Stomach (tissue), 9 donors: Measurements from ENCODE around the gene MAGI1. TPM values are rescaled to one million over a fixed set of nuclear protein-coding genes. Genes with fewer than 3 reads are reported as not detected.
A peak's percentile ranks its signal among the peaks of the same experiment; 100 is the strongest.

Experiments
- DNase-seq, 2 donors: peaks; one replicate each; pipeline versions ENCODE4 v3.0.0 to v3.0.0-alpha.2; 2013 to 2019
- H3K27ac ChIP-seq, 5 donors: fragments of 200-600 bp in 4 of 5; sonication (generic) in 4 of 5; one replicate each; pipeline ENCODE4 v1.5.1; 2013 to 2019; ENCODE audit warnings: mild to moderate bottlenecking in 1 of 5, moderate library complexity in 1 of 5
- H3K27me3 ChIP-seq, 3 donors: fragments of 200-600 bp; sonication (generic); one replicate each; pipeline ENCODE4 v1.5.1; 2017 to 2019; ENCODE audit warnings: mixed run types in 1 of 3
- H3K36me3 ChIP-seq, 4 donors: fragments of 200-600 bp; sonication (generic); 1 replicate in 3 of 4; 2 replicates in 1 of 4; pipeline ENCODE4 v1.5.1; 2016 to 2019
- H3K4me1 ChIP-seq, 4 donors: fragments of 200-600 bp; sonication (generic); one replicate each; pipeline ENCODE4 v1.5.1; 2016 to 2019
- H3K4me3 ChIP-seq, 4 donors: fragments of 200-600 bp; sonication (generic) in 3 of 4; one replicate each; pipeline ENCODE4 v1.5.1; 2016 to 2019; ENCODE audit warnings: mild to moderate bottlenecking in 1 of 4
- H3K9me3 ChIP-seq, 4 donors: fragments of 200-600 bp; sonication (generic); one replicate each; pipeline ENCODE4 v1.5.1; 2016 to 2019
- CTCF ChIP-seq, 7 experiments: fragments of 450-650 bp in 4 of 7; fragments of 200-600 bp in 3 of 7; sonication (generic) in 3 of 7; IDR thresholded peaks; one replicate each; pipeline ENCODE4 v1.5.1; 2016 to 2019; ENCODE audit warnings: antibody characterized with exemption in 7 of 7, control low read depth in 2 of 7, mild to moderate bottlenecking in 1 of 7
- EP300 ChIP-seq: sonication (generic); formaldehyde crosslinking; IDR thresholded peaks from one replicate; pipeline ENCODE4 v1.6.1; 2017; ENCODE audit warnings: antibody characterized with exemption
- POLR2A ChIP-seq, 4 donors: fragments of 450-650 bp; IDR thresholded peaks; one replicate each; pipeline ENCODE4 v1.6.1; 2016; ENCODE audit warnings: antibody characterized with exemption in 4 of 4, control low read depth in 2 of 4, mild to moderate bottlenecking in 1 of 4, moderate library complexity in 1 of 4
- POLR2AphosphoS5 ChIP-seq, 3 donors: sonication (generic); formaldehyde crosslinking; IDR thresholded peaks; one replicate each; pipeline ENCODE4 v1.6.1; 2016; ENCODE audit warnings: antibody characterized with exemption in 3 of 3
- WGBS, 5 donors: extraction: QIAGEN DNeasy Blood & Tissue Kit in 3 of 5; methylation state at CpG; one replicate each; pipeline versions ENCODE4 v1.1.5 to v1.1.7; 2013 to 2018; 5-methylcytosine and 5-hydroxymethylcytosine counted together
- intact Hi-C: fragments of 100-400 bp; cut with DNase I; formaldehyde crosslinking; loops from one replicate; pipeline ENCODE4 v1.15.1; 2023; ENCODE audit warnings: low total_unique reads
- polyA plus RNA-seq, 3 donors: library from polyadenylated mRNA; stranded (reverse); fragments of 200-250 nt; gene quantifications; one replicate each; pipeline ENCODE4 v1.2.3, GENCODE V29; 2013
- total RNA-seq, 5 donors: library from RNA; depleted of rRNA; stranded (reverse); fragments of >200 nt; gene quantifications; one replicate each; pipeline versions ENCODE4 v1.1.0 to v1.2.3, GENCODE V29; 2014 to 2016
- donor health status: healthy with polysubstance abuse.
- donor health status: Bipolar disorder and iron deficiency.
- donor health status: healthy.

Gene MAGI1
- total and polyA plus RNA-seq, 8 donors: 5.7 to 237 (median 84.8) TPM

- Histone ChIP-seq H3K4me1 (peaks cover 0 to 37% (median 9%) of the 10 kb centered on the region in 4 donors), H3K4me3 (no peak overlapping the region), H3K27me3 (no peaks in the 10 kb centered on the region), H3K9me3 (no peaks in the 10 kb centered on the region), H3K36me3 (no peaks in the 10 kb centered on the region), H3K27ac (no peak overlapping the region)
- no peak for TF ChIP-seq CTCF (IDR thresholded peaks at IDR 0.05)
- TF ChIP-seq POLR2A (IDR thresholded peaks at IDR 0.05): no peak
- TF ChIP-seq EP300: no peak
- intact Hi-C loops: no loop called here
- WGBS, 5 donors: 46 to 70% (median 60%) methylated on average over 2 of the region's 2 CpGs
- no peak for DNase-seq
These were observed 461.8 kb downstream of the MAGI1 start for GRCh38 chr3:65576966-65577365.

- no peaks in the 10 kb centered on the region for H3K27me3 ChIP-seq
- TF ChIP-seq CTCF (IDR thresholded peaks at IDR 0.05) (no peak), POLR2A (IDR thresholded peaks at IDR 0.05) (no peak), EP300 (no peak), POLR2AphosphoS5 (IDR thresholded peaks at IDR 0.05) (no peak)
- no peak overlapping the region for H3K27ac ChIP-seq
- DNase-seq: no peak
- peaks cover 0 to 36% (median 9%) of the 10 kb centered on the region in 4 donors for H3K4me1 ChIP-seq
- H3K4me3 ChIP-seq: no peak overlapping the region
- no peaks in the 10 kb centered on the region for H3K9me3 ChIP-seq
- H3K36me3 ChIP-seq: no peaks in the 10 kb centered on the region
- intact Hi-C loops: no loop called here
- 76 to 86% (median 77%) methylated on average over 6 of the region's 6 CpGs for WGBS, 5 donors
These were observed 462.5 kb downstream of the MAGI1 start for GRCh38 chr3:65576228-65576627.

GRCh38 chr3:65575376-65575840, 463.3 kb downstream of the MAGI1 start:
- Histone ChIP-seq H3K9me3 (no peaks in the 10 kb centered on the region), H3K27ac (no peak overlapping the region), H3K4me1 (peaks cover 0 to 28% (median 9%) of the 10 kb centered on the region in 4 donors), H3K4me3 (no peak overlapping the region), H3K36me3 (no peaks in the 10 kb centered on the region), H3K27me3 (no peaks in the 10 kb centered on the region)
- intact Hi-C loops: no loop called here
- WGBS, 5 donors: 33 to 79% (median 46%) methylated on average over 1 of the region's 1 CpG
- no peak for TF ChIP-seq CTCF (IDR thresholded peaks at IDR 0.05)
- peak in 1 of 3 donors; percentile 22 for TF ChIP-seq POLR2AphosphoS5 (IDR thresholded peaks at IDR 0.05)
- DNase-seq: no peak

- Histone ChIP-seq H3K9me3 (no peaks in the 10 kb centered on the region), H3K4me3 (no peak overlapping the region), H3K36me3 (no peaks in the 10 kb centered on the region), H3K4me1 (peaks cover 0 to 37% (median 14%) of the 10 kb centered on the region in 4 donors), H3K27ac (no peak overlapping the region), H3K27me3 (no peaks in the 10 kb centered on the region)
- intact Hi-C loops: no loop called here
- TF ChIP-seq EP300 (no peak), CTCF (IDR thresholded peaks at IDR 0.05) (no peak), POLR2A (IDR thresholded peaks at IDR 0.05) (no peak), POLR2AphosphoS5 (IDR thresholded peaks at IDR 0.05) (no peak)
- no peak for DNase-seq
These were observed 465.1 kb downstream of the MAGI1 start for GRCh38 chr3:65573548-65574116.
